ENCODE data around the gene LRRFIP1. TPM values are rescaled to one million over a fixed set of nuclear protein-coding genes. Genes with fewer than 3 reads are reported as not detected.
A peak's percentile ranks its signal among the peaks of the same experiment; 100 is the strongest.

Gene LRRFIP1
- total and polyA plus RNA-seq, 2 donors (not counting 1 experiment from before 2014, with no cell fraction given), result 42.0 to 139 TPM

DNA sequence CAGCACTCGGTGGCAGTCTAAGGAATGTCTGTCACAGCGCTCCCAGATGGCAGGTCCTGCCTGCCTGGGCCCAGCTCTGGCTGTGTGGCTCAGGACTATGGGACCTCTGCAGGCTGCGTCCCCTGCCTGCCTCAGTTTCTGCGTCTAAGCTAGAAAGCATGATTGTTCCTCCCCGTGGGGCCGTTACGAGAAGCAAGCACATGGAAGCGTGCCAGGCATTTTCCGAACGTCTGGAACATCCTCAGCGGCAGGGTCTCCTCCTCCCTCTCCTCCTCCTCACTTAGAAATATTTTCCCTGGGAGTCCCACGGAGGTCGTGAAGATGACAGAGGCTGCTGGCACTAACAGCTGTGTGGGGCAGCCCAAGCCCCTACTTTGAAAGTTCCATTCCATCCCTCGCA lies 43.3 kb downstream of the LRRFIP1 start:
- 98% methylated on average over 14 of the region's 14 CpGs for WGBS (ENCODE audit: insufficient coverage)
- Histone ChIP-seq H3K27ac (ENCODE audit: low read length in 2 of 2) (no peak overlapping the region), H3K79me2 (ENCODE audit: control insufficient read depth, insufficient read depth, low read length) (no peaks in the 10 kb centered on the region), H3K36me3 (replicated peaks in 1 of 2; ENCODE audit: control extremely low read depth in 1 of 2, control insufficient read depth in 1 of 2, extremely low read depth in 1 of 2, insufficient read depth in 2 of 2, low read length in 1 of 2) (no peaks in the 10 kb centered on the region), H3K4me1 (ENCODE audit: control insufficient read depth in 2 of 2, insufficient read depth in 2 of 2, low read length in 2 of 2) (peaks cover 52 to 69% of the 10 kb centered on the region in 2 donors), H2AFZ (ENCODE audit: insufficient read depth, low read depth, low read length, poor library complexity, severe bottlenecking) (no peak overlapping the region), H3K9ac (ENCODE audit: low read length) (no peak overlapping the region), H4K20me1 (ENCODE audit: control insufficient read depth, insufficient read depth, low read length, poor library complexity, severe bottlenecking) (no peaks in the 10 kb centered on the region), H3K27me3 (replicated peaks in 1 of 4; ENCODE audit: control extremely low read depth in 1 of 4, control insufficient read depth in 3 of 4, insufficient read depth in 4 of 4, low read length in 3 of 4) (peaks cover 0 to 9% (median 3%) of the 10 kb centered on the region in 4 experiments), H3K4me2 (replicated peaks; ENCODE audit: low read depth, low read length, poor library complexity, severe bottlenecking) (no peak overlapping the region), H3K4me3 (ENCODE audit: control extremely low read depth in 1 of 5, extremely low read depth in 1 of 5, insufficient read depth in 1 of 5, low read depth in 2 of 5, low read length in 4 of 5) (no peak overlapping the region), H3K9me3 (ENCODE audit: control extremely low read depth in 1 of 3, control insufficient read depth in 2 of 3, insufficient read depth in 1 of 3, low read length in 2 of 3) (no peaks in the 10 kb centered on the region)
- no peak for DNase-seq
- H3K27me3 Mint-ChIP-seq, result peaks cover 15% of the 10 kb centered on the region
- intact Hi-C loops (cut with micrococcal nuclease), result loop anchor here (5.0 to 10.0 kb wide), 4 partner anchors 88 to 614 kb away; partner anchors contain the start of genes PER2 and UBE2F
- ChIA-PET CTCF (interaction anchor here (0.7 to 10.2 kb wide), 7 partner anchors 22 to 158 kb away, joined by 3 to 350 read pairs (median 24); no protein-coding TSS in a partner anchor), POLR2A (no interaction called here)
- no peak for TF ChIP-seq EZH2 (IDR thresholded peaks at IDR 0.05; ENCODE audit: borderline replicate concordance, insufficient read depth, low read depth, low read length, poor library complexity, severe bottlenecking)
- TF ChIP-seq, protein P1, sequence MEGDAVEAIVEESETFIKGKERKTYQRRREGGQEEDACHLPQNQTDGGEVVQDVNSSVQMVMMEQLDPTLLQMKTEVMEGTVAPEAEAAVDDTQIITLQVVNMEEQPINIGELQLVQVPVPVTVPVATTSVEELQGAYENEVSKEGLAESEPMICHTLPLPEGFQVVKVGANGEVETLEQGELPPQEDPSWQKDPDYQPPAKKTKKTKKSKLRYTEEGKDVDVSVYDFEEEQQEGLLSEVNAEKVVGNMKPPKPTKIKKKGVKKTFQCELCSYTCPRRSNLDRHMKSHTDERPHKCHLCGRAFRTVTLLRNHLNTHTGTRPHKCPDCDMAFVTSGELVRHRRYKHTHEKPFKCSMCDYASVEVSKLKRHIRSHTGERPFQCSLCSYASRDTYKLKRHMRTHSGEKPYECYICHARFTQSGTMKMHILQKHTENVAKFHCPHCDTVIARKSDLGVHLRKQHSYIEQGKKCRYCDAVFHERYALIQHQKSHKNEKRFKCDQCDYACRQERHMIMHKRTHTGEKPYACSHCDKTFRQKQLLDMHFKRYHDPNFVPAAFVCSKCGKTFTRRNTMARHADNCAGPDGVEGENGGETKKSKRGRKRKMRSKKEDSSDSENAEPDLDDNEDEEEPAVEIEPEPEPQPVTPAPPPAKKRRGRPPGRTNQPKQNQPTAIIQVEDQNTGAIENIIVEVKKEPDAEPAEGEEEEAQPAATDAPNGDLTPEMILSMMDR (IDR thresholded peaks at IDR 0.05), result no peak
- ATAC-seq (ENCODE audit: low read depth), result no peak
- no peaks in the 10 kb centered on the region for H3K9me3 Mint-ChIP-seq (ENCODE audit: insufficient read depth)
- peak overlapping the region; percentile 6 for H3K27ac Mint-ChIP-seq
- peaks cover 69% of the 10 kb centered on the region for H3K4me1 Mint-ChIP-seq
- no peak overlapping the region for H3K4me3 Mint-ChIP-seq

- peak; percentile 56 for DNase-seq
- Mint-ChIP-seq H3K27me3 (peaks cover 12% of the 10 kb centered on the region), H3K4me3 (peak overlapping the region; percentile 59), H3K9me3 (ENCODE audit: insufficient read depth) (no peaks in the 10 kb centered on the region), H3K27ac (peak overlapping the region; percentile 57), H3K4me1 (peaks cover 71% of the 10 kb centered on the region)
- Histone ChIP-seq H3K9ac (ENCODE audit: low read length) (no peak overlapping the region), H4K20me1 (ENCODE audit: control insufficient read depth, insufficient read depth, low read length, poor library complexity, severe bottlenecking) (no peaks in the 10 kb centered on the region), H3K79me2 (ENCODE audit: control insufficient read depth, insufficient read depth, low read length) (peaks cover 7% of the 10 kb centered on the region), H3K27me3 (replicated peaks in 1 of 4; ENCODE audit: control extremely low read depth in 1 of 4, control insufficient read depth in 3 of 4, insufficient read depth in 4 of 4, low read length in 3 of 4) (peaks cover 0 to 9% (median 3%) of the 10 kb centered on the region in 4 experiments), H3K36me3 (replicated peaks in 1 of 2; ENCODE audit: control extremely low read depth in 1 of 2, control insufficient read depth in 1 of 2, extremely low read depth in 1 of 2, insufficient read depth in 2 of 2, low read length in 1 of 2) (no peaks in the 10 kb centered on the region), H3K27ac (ENCODE audit: low read length in 2 of 2) (peak overlapping the region; percentile 46 to 99), H3K9me3 (ENCODE audit: control extremely low read depth in 1 of 3, control insufficient read depth in 2 of 3, insufficient read depth in 1 of 3, low read length in 2 of 3) (no peaks in the 10 kb centered on the region), H3K4me1 (ENCODE audit: control insufficient read depth in 2 of 2, insufficient read depth in 2 of 2, low read length in 2 of 2) (peaks cover 62 to 76% of the 10 kb centered on the region in 2 donors), H2AFZ (ENCODE audit: insufficient read depth, low read depth, low read length, poor library complexity, severe bottlenecking) (no peak overlapping the region), H3K4me3 (ENCODE audit: control extremely low read depth in 1 of 5, extremely low read depth in 1 of 5, insufficient read depth in 1 of 5, low read depth in 2 of 5, low read length in 4 of 5) (no peak overlapping the region), H3K4me2 (replicated peaks; ENCODE audit: low read depth, low read length, poor library complexity, severe bottlenecking) (peak overlapping the region; percentile 38)
- TF ChIP-seq, protein P1 (IDR thresholded peaks at IDR 0.05), result no peak
- no peak for TF ChIP-seq EZH2 (IDR thresholded peaks at IDR 0.05; ENCODE audit: borderline replicate concordance, insufficient read depth, low read depth, low read length, poor library complexity, severe bottlenecking)
- 76% methylated on average over 3 of the region's 7 CpGs for WGBS (ENCODE audit: insufficient coverage)
- POLR2A ChIA-PET, result interaction anchor here (7.2 kb wide), 1 partner anchor 19 kb away, joined by 154 read pairs; no protein-coding TSS in a partner anchor
- CTCF ChIA-PET, result interaction anchor here (0.9 to 10.2 kb wide), 17 partner anchors 9 to 159 kb away, joined by 3 to 350 read pairs (median 16); no protein-coding TSS in a partner anchor
- ATAC-seq (ENCODE audit: low read depth), result no peak
- intact Hi-C loops (cut with micrococcal nuclease), result loop anchor here (2.0 to 10.0 kb wide), 5 partner anchors 15 to 613 kb away; partner anchors contain the start of genes PER2 and UBE2F
Observed at GRCh38 chr2:237671466-237672138, 44.2 kb downstream of the LRRFIP1 start.
